IPS-20b (cell line): ENCODE measurements around the gene TRA2B.
"Not testable (repeated sequence)": the region's sequence is repeated elsewhere in the genome, so short reads cannot be mapped to it uniquely, and the experiment has no call there.

ENCODE experiments used
- H3K27ac ChIP-seq: one replicate; pipeline ENCODE4 v1.5.1; 2013; ENCODE audit warnings: low read length
- H3K27me3 ChIP-seq: 2 replicates; pipeline ENCODE4 v1.6.1; 2013; ENCODE audit warnings: mild to moderate bottlenecking, low read length, inconsistent platforms; ENCODE audit not compliant: insufficient read depth
- H3K36me3 ChIP-seq: 2 replicates; pipeline ENCODE4 v1.6.1; 2013; ENCODE audit warnings: low read depth, mild to moderate bottlenecking, inconsistent platforms, low read length, moderate library complexity; ENCODE audit not compliant: insufficient read depth
- H3K4me1 ChIP-seq: 2 replicates; pipeline ENCODE4 v1.6.1; 2013; ENCODE audit warnings: mild to moderate bottlenecking, control low read depth, inconsistent platforms, low read length, moderate library complexity; ENCODE audit not compliant: insufficient read depth
- H3K4me3 ChIP-seq: 2 replicates; pipeline ENCODE4 v1.5.1; 2013; ENCODE audit warnings: mild to moderate bottlenecking, low read length, inconsistent platforms
- H3K9ac ChIP-seq: 2 replicates; pipeline ENCODE4 v1.6.1; 2013; ENCODE audit warnings: low read depth, mild to moderate bottlenecking, inconsistent platforms, low read length, moderate library complexity
- H3K9me3 ChIP-seq: 2 replicates; pipeline ENCODE4 v1.6.1; 2013; ENCODE audit warnings: mild to moderate bottlenecking, low read depth, low read length, inconsistent platforms; ENCODE audit not compliant: insufficient read depth

Gene TRA2B

DNA sequence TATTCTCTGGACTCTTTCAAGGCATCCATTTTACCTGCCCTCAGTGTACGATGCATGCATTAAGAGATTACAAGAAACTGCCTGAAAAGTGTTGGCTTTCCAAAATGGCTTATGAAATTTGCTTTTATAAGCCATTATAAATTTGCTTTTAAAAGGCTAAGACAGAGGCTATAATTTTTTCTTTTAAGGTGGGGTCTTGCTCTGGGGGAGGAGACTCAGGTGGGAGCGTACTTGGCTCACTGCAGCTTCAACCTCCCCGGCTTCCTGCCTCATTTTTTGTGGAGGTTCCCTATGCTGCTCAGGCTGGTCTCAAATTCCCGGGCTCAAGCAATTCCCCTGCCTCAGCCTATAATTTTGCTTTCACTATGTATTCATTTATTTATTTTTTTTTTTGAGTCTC is 17.6 kb downstream of the TRA2B start:
- Histone ChIP-seq H3K36me3 (peaks cover 100% of the 10 kb centered on the region), H3K9me3 (no peaks in the 10 kb centered on the region), H3K4me1 (no peaks in the 10 kb centered on the region), H3K9ac (no peak overlapping the region), H3K27ac (no peak overlapping the region), H3K27me3 (no peaks in the 10 kb centered on the region), H3K4me3 (no peak overlapping the region)

DNA sequence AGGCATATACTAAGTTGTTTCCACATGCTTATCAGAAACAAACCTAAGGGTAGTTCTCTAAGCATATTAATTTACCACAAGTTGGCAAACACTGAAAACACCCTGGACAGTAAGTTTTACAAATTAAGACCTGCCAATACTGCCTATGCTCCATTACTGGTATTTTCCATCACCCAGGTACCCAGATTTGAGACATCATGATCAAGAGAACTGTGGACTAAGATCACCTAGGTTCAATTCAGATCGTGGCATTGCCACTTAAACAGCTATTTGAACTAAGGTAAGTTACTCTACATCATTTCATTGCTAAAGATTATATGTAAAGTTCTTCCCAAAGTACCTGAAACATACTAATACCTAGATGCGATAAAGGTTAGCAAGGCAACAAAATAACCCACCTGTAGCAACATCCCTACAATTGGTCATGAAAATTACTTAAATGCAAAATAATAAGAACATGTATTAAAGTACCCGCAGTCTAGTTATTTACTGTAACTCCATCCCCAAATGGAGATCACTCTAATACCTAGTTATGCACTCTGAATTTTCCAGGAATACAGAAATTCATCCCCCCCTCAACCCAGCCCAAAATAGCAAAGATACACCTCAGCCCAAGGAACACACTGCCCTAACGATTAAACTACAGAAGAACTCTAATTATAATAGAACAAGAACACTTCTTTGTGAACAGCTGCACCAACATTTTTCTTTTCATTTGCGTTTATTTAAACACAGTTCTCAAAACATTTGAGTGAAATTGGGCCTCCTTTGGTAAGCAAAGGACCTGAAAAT is 21.6 kb downstream of the TRA2B start:
- no peak overlapping the region for H3K27ac ChIP-seq
- H3K36me3 ChIP-seq: peaks cover 84% of the 10 kb centered on the region
- H3K4me1 ChIP-seq: no peaks in the 10 kb centered on the region
- no peak overlapping the region for H3K9ac ChIP-seq
- H3K4me3 ChIP-seq: no peak overlapping the region
- no peaks in the 10 kb centered on the region for H3K27me3 ChIP-seq
- H3K9me3 ChIP-seq: no peaks in the 10 kb centered on the region

DNA sequence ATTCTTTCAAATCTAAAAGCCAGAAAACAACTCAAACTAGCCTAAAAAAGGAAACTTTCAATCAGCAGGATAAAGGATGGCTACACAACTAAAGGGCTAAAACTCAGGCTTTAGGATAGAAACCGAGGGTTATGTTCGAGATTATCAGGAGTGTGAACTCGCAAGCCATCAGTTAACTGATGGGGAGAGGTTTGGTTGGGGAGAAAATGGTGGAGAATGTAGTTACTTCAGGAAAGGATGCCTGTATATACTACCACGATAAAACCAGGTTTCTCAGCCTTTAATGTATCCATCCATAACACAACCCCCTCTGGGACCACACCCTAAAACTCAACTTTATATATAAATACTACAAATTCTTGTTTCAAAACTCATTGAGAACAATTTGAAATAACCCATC is 22.2 kb downstream of the TRA2B start:
- H3K9me3 ChIP-seq: no peaks in the 10 kb centered on the region
- no peak overlapping the region for H3K9ac ChIP-seq
- H3K36me3 ChIP-seq: peaks cover 78% of the 10 kb centered on the region
- no peak overlapping the region for H3K27ac ChIP-seq
- no peaks in the 10 kb centered on the region for H3K27me3 ChIP-seq
- no peak overlapping the region for H3K4me3 ChIP-seq
- no peaks in the 10 kb centered on the region for H3K4me1 ChIP-seq

DNA sequence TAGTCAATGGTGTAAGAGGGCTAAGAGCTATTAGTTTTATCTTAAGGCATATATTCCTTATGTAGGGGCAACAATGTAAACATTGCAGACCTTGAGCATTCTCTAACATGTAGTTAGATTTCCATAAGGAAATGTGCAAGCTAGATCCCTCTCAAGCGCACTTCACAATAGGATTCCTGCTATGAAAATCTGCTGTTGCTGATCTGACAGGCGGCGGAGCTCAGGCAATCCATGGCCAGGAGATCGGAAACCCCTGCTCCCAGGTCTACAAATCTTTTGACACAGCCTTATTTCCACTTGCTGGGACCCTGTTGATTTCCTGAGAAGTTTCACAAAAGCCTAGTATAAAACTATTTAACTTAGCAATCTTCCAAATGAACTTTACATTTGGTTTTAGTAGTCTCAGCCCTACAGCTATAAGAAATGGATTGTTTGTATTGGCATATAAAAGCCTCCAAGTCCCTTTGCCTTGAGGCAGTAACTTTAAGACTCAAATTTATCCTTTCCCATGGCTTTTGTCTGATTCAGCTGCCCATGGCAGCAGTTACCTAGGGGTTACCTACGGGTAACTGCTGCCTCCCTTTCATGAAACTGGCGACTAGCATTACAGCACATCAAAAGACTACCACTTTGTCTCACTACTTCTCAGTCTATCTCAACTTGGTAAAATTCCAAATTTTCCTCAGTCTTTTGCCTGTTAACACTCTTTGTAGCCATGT is 22.7 kb downstream of the TRA2B start:
- Histone ChIP-seq H3K9me3 (no peaks in the 10 kb centered on the region), H3K27me3 (no peaks in the 10 kb centered on the region), H3K4me3 (no peak overlapping the region), H3K9ac (no peak overlapping the region), H3K27ac (no peak overlapping the region), H3K4me1 (no peaks in the 10 kb centered on the region), H3K36me3 (peaks cover 72% of the 10 kb centered on the region)

DNA sequence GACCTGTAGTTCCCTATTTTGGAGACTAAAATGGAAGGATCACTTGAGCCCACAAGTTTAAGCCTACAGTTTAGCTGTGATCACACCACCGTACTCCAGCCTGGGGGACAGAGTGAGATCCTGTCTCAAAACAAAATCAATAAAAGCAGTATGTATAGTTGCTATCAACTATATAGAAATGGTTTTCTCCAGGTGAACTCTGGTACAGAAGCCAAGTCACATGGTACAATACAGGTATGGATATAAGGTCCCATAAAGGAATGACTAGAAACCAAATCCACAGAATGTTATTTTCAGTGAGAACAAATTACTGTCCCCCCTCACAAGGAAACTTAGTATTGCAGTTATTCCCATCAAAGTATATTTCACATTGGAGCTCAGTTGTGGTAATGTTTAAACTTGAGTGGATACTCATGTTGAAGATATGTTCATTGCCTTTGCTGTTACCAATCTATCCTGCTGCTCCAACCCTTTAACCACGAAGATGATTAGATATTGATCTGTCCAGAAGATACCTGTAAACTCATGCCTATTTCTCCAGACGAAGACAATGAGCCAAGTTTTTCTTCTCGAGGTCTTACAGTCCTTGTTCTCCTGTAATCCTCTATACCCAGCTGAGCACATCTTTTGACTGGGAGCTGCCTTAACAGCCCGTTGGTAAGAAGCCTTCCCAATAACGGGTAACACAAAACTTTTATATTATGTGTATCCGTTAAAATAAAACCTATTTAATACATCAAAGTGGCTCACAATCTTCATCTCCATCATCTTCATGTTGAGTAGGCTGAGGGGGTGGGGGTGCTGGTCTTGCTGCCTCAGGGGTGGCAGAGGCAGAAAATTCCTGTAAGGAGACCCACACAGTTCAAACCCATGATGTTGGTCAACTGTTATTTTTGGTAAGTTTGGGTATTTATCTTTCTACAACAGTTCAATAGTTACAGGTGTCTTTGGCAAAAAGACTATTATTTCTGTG is 24.6 kb downstream of the TRA2B start:
- Histone ChIP-seq H3K4me1 (no peaks in the 10 kb centered on the region), H3K9ac (no peak overlapping the region), H3K4me3 (no peak overlapping the region), H3K36me3 (peaks cover 54% of the 10 kb centered on the region), H3K27ac (no peak overlapping the region), H3K9me3 (no peaks in the 10 kb centered on the region), H3K27me3 (no peaks in the 10 kb centered on the region)

DNA sequence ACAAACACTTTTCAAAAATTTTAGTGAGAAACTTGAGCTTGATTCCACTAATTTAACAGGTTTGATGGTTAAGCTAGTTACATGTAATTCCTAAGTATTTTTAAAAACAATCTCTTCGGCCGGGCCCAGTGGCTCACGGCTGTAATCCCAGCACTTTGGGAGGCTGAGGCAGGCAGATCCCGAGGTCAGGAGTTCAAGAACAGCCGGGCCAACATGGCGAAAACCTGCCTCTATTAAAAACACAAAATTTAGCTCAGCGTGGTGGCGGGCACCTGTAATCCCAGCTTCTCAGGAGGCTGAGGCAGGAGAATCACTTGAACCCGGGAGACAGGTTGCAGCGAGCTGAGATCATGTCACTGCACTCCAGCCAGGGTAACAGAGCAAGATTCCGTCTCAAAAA is 25.3 kb downstream of the TRA2B start:
- Histone ChIP-seq H3K27ac (no peak overlapping the region), H3K36me3 (peaks cover 47% of the 10 kb centered on the region), H3K9me3 (no peaks in the 10 kb centered on the region), H3K4me1 (no peaks in the 10 kb centered on the region), H3K27me3 (no peaks in the 10 kb centered on the region), H3K4me3 (no peak overlapping the region), H3K9ac (no peak overlapping the region)

DNA sequence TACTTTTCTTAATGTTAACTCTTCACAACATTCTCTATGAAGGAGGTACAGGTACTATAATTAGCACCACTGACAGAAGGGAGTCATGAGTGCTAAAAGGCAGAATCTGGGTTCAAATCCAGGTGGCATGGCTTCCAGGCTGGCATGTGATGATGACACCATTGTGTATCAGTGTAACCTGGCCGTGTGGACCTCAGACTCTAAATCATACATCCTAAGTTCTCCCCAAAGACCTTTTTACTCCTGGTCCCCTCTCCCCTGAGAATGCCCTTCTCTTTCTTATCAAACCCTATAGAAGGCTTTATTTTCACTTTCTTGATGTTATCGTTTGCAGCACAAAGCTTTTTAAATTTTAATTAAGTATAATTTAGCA is 26.8 kb downstream of the TRA2B start:
- not testable (repeated sequence) for H3K4me3 ChIP-seq, H3K27me3 ChIP-seq, H3K27ac ChIP-seq, H3K4me1 ChIP-seq, H3K9ac ChIP-seq, H3K9me3 ChIP-seq
- H3K36me3 ChIP-seq: peaks cover 32% of the 10 kb centered on the region

DNA sequence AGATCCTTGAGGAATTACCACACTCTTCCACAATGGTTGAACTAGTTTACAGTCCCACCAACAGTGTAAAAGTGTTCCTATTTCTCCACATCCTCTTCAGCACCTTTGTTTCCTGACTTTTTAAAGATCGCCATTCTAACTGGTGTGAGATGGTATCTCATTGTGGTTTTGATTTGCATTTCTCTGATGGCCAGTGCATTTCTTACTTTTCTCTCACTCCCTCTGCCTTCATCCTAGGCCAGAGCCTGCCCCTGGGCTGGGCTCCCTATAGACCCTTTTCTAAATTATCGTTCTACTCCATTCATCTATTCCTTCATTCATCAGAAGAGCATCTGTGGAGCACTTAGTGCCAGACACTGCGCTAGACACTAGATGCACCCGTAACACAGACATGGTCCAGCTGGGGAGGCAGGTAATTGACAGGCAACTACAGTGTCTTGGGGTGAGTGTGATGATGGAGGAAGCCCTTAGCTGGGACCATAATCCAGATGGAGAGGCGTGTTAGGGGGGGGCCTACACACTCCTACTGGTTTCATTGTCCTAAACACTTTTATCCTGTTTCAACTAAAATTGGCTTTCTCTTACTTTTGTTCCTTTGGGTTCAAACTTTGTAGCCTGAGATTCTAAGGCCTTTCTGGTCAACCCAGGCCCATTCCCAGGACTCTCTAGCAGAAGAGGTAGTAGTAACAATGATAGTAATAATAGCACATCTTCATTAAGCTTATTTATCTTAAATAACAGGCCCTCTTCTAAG is 27.3 kb downstream of the TRA2B start:
- not testable (repeated sequence) for H3K27ac ChIP-seq, H3K4me3 ChIP-seq, H3K4me1 ChIP-seq, H3K9me3 ChIP-seq, H3K27me3 ChIP-seq, H3K9ac ChIP-seq
- H3K36me3 ChIP-seq: peaks cover 26% of the 10 kb centered on the region

DNA sequence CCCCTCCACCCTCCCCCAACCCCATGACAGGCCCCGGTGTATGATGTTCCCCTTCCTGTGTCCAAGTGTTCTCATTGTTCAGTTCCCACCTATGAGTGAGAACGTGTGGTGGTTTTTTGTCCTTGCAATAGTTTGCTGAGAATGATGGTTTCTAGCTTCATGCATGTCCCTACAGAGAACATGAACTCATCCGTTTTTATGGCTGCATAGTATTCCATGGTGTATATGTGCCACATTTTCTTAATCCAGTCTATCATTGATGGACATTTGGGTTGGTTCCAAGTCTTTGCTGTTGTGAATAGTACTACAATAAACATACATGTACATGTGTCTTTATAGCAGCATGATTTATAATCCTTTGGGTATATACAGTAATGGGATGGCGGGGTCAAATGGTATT is 27.9 kb downstream of the TRA2B start:
- not testable (repeated sequence) for H3K4me1 ChIP-seq

DNA sequence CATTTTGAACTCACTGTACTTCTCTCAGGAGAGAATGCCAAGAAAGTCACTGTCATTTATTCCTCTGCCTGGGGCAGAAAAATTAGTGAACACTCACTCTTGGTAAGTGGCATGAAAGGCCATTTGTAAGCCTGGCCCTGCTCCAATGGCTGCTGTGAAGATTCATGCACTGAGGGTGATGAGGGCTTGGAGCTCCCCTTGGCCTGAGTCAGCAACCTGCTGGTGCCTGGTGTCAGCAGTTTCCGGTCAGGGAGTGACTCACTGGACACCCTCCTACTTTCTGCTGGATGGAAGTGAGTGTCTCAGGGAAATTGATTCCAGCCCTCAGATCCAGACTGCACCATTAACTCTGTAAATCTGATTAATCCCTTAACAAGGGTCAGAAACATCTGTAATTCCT is 37.6 kb downstream of the TRA2B start:
- Histone ChIP-seq H3K27me3 (no peaks in the 10 kb centered on the region), H3K4me1 (no peaks in the 10 kb centered on the region), H3K4me3 (no peak overlapping the region), H3K27ac (no peak overlapping the region), H3K9me3 (no peaks in the 10 kb centered on the region), H3K36me3 (no peaks in the 10 kb centered on the region), H3K9ac (no peak overlapping the region)

More for the DNA sequence above, 27.9 kb downstream of the TRA2B start:
- H3K27me3 ChIP-seq, H3K9ac ChIP-seq, H3K27ac ChIP-seq, H3K9me3 ChIP-seq, H3K4me3 ChIP-seq: not testable (repeated sequence)
- peaks cover 21% of the 10 kb centered on the region for H3K36me3 ChIP-seq

DNA sequence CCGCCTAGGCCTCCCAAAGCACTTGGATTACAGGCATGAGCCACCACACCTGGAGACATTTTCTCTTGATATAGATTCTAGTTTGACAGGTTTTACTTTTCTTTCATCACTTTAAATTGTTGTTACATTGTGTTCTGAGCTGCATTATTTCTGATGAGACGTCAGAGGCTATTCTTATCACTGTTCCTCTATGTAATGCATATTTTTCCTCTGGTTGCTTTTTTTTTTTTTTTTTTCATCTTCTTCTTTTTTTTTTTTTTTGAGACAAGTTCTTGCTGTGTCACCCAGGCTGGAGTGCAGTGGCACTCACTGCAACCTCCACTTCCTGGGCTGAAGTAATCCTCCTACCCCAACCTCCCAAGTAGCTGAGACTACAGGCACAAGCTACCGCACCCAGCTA is 41.2 kb downstream of the TRA2B start:
- Histone ChIP-seq H3K4me3 (no peak overlapping the region), H3K9ac (no peak overlapping the region), H3K27me3 (no peaks in the 10 kb centered on the region)

More for the DNA sequence above, 41.2 kb downstream of the TRA2B start:
- Histone ChIP-seq H3K9me3 (no peaks in the 10 kb centered on the region), H3K4me1 (no peaks in the 10 kb centered on the region), H3K27ac (no peak overlapping the region), H3K36me3 (no peaks in the 10 kb centered on the region)
